Umbilical cord (tissue), 2 donors: ENCODE data around the gene FOXJ3. TPM values are rescaled to one million over a fixed set of nuclear protein-coding genes. Genes with fewer than 3 reads are reported as not detected.
A peak's percentile ranks its signal among the peaks of the same experiment; 100 is the strongest.

Experiments used
- DNase-seq: peaks from one replicate; pipeline ENCODE4 v3.0.0-alpha.2; 2015; ENCODE audit warnings: low spot score
- total RNA-seq: library from RNA; depleted of rRNA; stranded (reverse); fragments of >200 nt; gene quantifications from one replicate; pipeline ENCODE4 v1.2.3, GENCODE V29; 2014; ENCODE audit warnings: low replicate concordance; ENCODE audit not compliant: insufficient read depth

The FOXJ3 gene
- total RNA-seq, 1 donor from 2014 or later = 29.4 TPM

DNA sequence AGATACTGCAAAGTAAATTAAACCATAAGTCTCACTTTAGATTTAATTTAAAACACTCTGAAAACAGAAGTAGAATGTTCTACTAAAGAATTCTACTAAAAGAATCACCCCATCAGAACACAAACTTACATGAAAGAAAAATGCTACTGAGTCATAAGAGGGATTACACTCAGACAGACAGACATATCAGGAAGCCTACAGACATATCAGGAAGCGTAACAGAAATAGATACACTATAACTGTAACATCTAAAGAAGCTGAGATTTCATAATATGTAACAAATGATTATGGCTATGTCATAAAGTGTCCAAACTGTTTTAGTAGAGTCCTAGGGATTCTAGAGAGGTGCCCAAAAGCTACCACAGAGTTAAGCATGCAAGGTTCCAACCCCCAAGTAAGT, 23.9 kb downstream of the FOXJ3 start:
- DNase-seq = peak; percentile 30

DNA sequence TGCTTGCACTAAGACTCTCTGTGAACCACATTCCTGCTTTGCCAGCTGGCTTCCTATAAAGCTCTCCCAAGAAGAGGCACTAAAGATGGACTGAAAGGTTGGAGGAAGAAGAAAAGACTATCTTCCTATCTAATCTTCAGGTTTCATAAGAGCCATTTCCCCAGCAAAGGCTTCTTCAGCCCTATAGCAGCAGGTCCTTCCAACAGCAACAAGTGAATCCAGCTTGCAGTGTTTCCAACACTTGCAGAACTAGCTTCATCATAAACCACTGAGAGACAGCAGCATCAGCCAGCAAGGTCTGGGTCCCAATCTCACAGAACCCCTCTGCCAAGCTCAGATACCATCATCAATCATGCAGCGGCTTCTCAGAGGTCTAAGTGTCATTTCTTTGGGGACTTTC, 28.1 kb downstream of the FOXJ3 start:
- DNase-seq = no peak

GRCh38 chr1:42305639-42306038, 29.4 kb downstream of the FOXJ3 start:
- no peak for DNase-seq

DNA sequence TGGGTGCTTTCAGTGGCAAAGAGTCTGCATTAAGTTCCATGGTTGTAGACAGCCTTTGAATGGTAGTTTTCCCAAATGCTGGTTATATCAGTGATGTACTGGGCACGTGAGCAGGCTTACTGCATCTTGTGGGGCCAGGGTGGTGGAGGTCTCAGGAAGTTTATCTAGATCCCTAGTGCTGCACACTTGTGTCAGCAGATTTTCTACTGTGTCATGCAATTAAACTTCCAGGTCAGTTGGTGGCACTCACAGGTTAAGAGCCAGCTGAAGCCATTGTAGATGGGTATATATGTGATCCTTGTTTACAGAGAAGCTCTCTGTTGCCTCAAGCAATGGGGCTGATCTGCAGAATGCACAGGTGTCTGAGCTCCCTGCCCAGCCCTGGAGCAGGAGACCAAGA, 33.0 kb downstream of the FOXJ3 start:
- no peak for DNase-seq

- no peak for DNase-seq
Observed at GRCh38 chr1:42298520-42298919, 36.5 kb downstream of the FOXJ3 start.

GRCh38 chr1:42295816-42296215, 39.2 kb downstream of the FOXJ3 start:
- no peak for DNase-seq

DNA sequence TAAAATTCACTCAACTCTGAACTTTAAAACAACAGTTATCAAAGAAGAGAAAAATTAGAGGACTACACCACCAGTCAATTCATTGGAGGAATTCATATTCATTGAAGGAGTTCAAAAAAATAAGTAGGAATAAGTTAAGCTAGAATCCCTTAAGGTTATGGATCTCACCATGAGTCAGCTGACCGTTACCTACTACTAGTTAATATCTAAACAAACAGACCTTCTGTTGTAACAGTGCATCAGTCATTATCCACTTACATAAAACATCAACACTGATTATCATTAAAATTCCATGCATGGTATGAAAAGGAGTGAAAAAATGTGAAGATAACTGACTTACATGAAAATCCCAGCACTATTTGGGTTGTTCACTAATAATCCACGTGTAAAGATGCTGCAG, 44.9 kb downstream of the FOXJ3 start:
- DNase-seq = no peak

DNA sequence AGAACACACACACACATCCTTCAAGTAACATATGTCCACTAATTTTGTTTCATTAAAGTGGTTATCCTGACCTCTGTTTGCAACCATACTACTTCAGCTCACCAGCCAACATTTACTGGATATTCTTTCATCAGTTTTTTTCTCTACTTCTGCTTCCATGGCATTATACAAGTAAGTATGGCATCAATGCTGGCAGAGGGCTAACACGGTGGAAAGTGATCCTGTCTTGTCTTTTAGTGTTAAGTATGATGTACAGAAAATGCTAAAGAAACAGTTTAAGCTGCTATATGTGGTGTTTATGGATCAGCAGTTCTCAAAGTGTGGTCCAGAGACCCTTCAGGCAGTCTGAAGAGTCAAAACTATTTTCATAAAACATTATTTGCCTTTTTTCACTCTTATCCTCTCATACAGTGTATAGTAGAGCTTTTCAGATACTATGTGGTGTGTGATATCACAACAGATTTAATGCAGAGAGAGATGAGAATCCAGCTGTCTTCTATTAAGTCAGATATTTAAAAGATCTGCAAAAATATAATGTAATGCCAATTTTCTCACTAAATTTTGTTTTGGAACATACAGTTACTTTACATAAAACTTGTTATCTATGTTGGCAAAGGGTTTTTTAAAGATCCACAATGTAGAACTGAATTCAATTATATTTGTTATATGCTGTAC, 46.6 kb downstream of the FOXJ3 start:
- no peak for DNase-seq

DNA sequence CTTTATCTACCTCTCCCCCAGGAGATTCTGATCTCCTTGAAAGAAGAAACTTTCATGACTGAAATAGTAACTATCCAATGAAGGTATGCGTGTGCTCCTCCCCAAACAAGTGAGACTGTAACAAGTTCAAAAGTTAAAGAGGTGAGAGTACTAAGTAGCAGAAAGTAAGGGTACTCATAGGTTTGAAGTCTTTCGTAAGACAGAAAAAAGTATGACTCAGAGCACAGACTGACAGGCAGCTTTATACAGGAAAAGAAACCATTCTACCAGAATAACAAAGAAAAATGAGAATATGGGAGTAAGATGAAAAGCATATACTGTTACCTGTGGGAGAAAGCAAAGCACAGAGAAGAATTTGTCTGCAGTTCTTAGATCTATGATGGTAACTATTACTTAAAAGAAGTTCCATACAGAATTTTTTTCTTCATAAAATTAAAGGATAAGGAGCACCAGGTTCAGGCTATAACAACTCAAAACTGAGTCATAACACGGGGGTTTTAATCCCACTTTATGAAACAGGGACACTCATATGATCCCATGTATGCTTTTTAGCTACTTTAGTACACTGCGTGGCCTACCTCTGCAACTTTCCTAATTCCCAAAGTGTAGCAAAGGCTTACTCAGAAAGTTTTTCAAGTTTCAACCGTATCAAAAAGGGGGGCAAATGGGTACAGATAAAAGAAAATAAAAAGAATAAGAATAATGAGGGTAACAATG, 52.0 kb downstream of the FOXJ3 start:
- DNase-seq = no peak

- no peak for DNase-seq
Observed at GRCh38 chr1:42282024-42282579, 52.9 kb downstream of the FOXJ3 start.

- no peak for DNase-seq
Observed at GRCh38 chr1:42280821-42281220, 54.2 kb downstream of the FOXJ3 start.

DNA sequence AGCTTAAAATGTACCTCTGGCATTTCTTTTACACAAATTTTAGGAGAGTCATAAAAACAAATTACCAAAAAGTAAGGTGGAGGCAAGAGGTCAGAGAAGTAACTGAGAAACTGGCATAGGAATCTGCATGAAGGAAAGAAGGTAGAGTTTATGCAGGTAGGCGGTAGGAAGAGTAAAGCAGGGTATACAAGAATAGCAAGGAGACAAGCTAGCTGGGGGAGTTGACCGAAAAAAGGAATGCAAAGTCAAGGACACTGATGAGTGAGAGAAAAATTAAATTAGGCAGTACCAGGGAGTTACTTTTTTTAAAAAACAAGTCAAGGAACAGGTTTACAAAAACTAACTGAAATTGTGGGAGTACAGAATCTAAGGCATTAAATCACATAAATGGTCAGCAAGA, 56.0 kb downstream of the FOXJ3 start:
- no peak for DNase-seq

- DNase-seq = no peak
Observed at GRCh38 chr1:42272920-42273319, 62.1 kb downstream of the FOXJ3 start.

GRCh38 chr1:42267904-42268303, 67.1 kb downstream of the FOXJ3 start:
- DNase-seq = no peak

GRCh38 chr1:42266253-42267135, 68.5 kb downstream of the FOXJ3 start:
- DNase-seq = no peak

DNA sequence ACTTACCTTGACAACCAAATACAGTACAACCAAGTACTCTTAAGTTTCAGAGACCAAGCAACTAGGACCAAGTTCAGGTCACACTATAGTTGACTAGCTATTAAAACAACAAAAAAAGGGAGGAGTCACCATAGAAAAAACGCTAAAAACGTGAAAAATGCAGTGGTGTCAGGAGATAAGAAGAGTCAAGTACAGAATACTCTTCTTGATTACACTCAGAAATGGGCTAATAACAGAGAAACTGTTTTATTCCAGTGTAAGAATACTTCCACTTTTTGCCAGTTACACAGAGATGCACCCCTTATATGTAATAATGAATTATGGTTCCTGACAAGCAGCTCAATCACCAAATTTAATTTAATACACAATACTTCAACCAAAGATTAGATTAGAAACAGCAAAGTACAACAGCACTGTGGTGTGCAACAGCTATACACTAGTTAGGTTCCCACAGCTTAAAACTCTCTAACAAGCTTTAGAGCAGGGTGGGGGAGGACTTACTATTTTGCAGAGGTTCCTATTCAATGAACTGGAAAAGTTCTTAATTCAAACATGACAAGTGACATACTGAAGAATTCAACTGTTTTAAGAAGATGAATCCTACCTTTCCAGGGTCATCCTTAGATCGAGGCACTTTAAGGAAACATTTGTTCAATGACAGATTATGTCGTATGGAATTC, 70.4 kb downstream of the FOXJ3 start:
- no peak for DNase-seq

DNA sequence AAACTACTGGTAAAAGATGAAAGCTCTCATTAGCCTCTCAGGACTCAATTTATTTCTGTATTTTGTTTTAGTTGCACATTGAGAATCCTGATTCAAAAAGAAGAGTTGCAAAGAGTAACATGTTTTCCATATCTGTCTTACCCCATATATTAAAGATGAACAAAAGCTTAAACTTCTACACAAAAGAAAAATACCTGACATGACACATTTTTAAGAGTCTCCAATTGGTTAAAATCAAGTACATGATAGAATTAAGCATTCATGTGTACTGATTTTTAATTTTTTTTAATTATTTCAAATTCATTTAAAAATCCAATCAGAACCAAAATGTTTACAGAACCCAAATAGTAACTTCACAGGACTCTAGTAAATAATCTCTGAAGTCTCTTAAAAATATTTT, 72.0 kb downstream of the FOXJ3 start:
- DNase-seq = no peak

- no peak for DNase-seq
Observed at GRCh38 chr1:42260376-42261070, 74.5 kb downstream of the FOXJ3 start.

DNA sequence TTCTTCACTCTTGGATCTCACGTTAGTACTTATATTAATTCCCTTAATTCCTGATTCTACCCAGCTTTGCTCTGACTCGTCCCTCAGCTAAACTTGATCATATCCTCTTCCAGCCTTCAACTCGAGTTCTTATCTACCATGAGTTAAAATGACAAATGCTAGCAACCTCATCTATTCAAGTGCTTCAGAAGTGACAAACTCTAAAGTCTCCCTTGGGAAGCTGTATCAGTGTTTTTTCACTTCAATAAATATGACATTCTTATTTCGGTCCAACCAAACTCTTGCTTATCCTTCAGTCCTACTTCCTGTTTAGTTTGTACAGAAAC, 75.3 kb downstream of the FOXJ3 start:
- no peak for DNase-seq

- DNase-seq = peak; percentile 93
Observed at GRCh38 chr1:42259059-42259738, 75.8 kb downstream of the FOXJ3 start.

DNA sequence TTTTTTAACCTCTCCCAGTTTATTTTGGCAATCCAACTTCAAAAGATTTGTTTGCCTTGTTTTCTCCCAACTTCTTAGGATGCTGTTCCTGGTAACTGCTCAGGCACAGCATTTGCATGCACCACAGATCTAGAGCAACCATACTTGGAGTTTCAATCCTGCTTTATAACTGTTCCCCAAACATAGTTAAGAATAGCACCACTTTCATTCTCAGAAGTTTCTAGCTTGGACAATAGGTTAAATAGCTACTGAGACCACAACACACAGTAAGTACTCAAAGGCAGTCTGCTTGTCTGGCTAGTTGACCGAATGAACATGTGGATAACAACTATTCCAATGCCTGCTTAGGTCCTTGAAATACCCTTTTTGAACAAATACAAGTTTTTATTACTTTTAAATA, 76.8 kb downstream of the FOXJ3 start:
- no peak for DNase-seq
